GM21360 (cell line): Measurements from ENCODE around the gene CTNNA1.

Experiments
- ATAC-seq: cut with Tn5 transposase; IDR thresholded peaks from one replicate; pipeline ENCODE4 v1.9.1; 2021; ENCODE audit warnings: mild to moderate bottlenecking, moderate library complexity; ENCODE audit not compliant: unreplicated experiment

CTNNA1 gene

GRCh38 chr5:138980441-138980840, 227.2 kb downstream of the CTNNA1 start:
- no peak for ATAC-seq

GRCh38 chr5:138981131-138981530, 227.9 kb downstream of the CTNNA1 start:
- ATAC-seq: no peak

- ATAC-seq: no peak
Measured at GRCh38 chr5:138981586-138981985, 228.4 kb downstream of the CTNNA1 start.

- ATAC-seq: no peak
Measured at GRCh38 chr5:138983984-138984383, 230.8 kb downstream of the CTNNA1 start.
